Sigmoid colon (tissue), 4 donors: Measurements from ENCODE around the gene PRIM2.
"Not testable (repeated sequence)": the region's sequence is repeated elsewhere in the genome, so short reads cannot be mapped to it uniquely, and the experiment has no call there.

ENCODE experiments used
- EP300 ChIP-seq, 4 donors: sonication (generic); formaldehyde crosslinking; IDR thresholded peaks; one replicate each; pipeline ENCODE4 v1.6.1; 2017; ENCODE audit warnings: antibody characterized with exemption in 4 of 4
- POLR2A ChIP-seq, 2 donors: fragments of 450-650 bp; IDR thresholded peaks; one replicate each; pipeline ENCODE4 v1.6.1; 2016; ENCODE audit warnings: antibody characterized with exemption in 2 of 2, mild to moderate bottlenecking in 2 of 2, moderate library complexity in 2 of 2
- POLR2AphosphoS5 ChIP-seq, 4 donors: sonication (generic); formaldehyde crosslinking; IDR thresholded peaks; one replicate each; pipeline ENCODE4 v1.6.1; 2017; ENCODE audit warnings: antibody characterized with exemption in 4 of 4
- TF ChIP-seq, protein P1 (sequence below), 4 experiments: fragments of 450-650 bp in 3 of 4; fragments of 200-600 bp in 1 of 4; IDR thresholded peaks; one replicate each; pipeline ENCODE4 v1.5.1; 2016 to 2019; ENCODE audit warnings: antibody characterized with exemption in 4 of 4, mild to moderate bottlenecking in 3 of 4, moderate library complexity in 2 of 4

DNA sequence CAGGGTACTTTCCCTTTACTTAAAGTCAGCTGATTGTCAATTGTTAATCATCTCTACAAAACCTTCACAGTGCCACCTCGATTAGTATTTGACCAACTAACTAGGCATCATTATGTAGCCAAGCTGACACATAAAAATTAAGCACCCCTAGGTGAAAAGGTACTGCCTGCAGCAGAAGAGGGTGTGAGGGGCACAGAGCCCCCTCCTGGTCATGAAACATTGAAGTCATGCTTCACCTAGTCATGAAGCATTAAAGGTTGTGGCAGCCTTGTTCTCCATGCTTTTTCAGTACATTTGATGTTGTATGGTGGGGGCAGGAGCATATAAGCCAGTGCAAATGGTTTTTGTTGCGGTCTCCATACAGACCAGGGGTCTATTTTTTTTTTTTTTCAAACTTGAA is 142.4 kb downstream of the PRIM2 start:
- not testable (repeated sequence) for TF ChIP-seq POLR2A, EP300, POLR2AphosphoS5 (IDR thresholded peaks at IDR 0.05)
- TF ChIP-seq, protein P1, sequence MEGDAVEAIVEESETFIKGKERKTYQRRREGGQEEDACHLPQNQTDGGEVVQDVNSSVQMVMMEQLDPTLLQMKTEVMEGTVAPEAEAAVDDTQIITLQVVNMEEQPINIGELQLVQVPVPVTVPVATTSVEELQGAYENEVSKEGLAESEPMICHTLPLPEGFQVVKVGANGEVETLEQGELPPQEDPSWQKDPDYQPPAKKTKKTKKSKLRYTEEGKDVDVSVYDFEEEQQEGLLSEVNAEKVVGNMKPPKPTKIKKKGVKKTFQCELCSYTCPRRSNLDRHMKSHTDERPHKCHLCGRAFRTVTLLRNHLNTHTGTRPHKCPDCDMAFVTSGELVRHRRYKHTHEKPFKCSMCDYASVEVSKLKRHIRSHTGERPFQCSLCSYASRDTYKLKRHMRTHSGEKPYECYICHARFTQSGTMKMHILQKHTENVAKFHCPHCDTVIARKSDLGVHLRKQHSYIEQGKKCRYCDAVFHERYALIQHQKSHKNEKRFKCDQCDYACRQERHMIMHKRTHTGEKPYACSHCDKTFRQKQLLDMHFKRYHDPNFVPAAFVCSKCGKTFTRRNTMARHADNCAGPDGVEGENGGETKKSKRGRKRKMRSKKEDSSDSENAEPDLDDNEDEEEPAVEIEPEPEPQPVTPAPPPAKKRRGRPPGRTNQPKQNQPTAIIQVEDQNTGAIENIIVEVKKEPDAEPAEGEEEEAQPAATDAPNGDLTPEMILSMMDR (IDR thresholded peaks at IDR 0.05): not testable (repeated sequence)
